H1 (cell line): Measurements from ENCODE around the gene LYPD6B. TPM values are rescaled to one million over a fixed set of nuclear protein-coding genes. Genes with fewer than 3 reads are reported as not detected.

Source experiments
- HDAC6 ChIP-seq: IDR thresholded peaks from one replicate; pipeline ENCODE4 v1.7.1; 2012; ENCODE audit warnings: low read depth, mild to moderate bottlenecking, inconsistent platforms, low read length, moderate library complexity
- NRF1 ChIP-seq: IDR thresholded peaks from 2 replicates; pipeline ENCODE4 v1.6.1; 2011; ENCODE audit warnings: mild to moderate bottlenecking, low read depth, low read length, improper control_type of control experiment
- TBP ChIP-seq: IDR thresholded peaks from 2 replicates; pipeline ENCODE4 v1.6.1; 2011; ENCODE audit warnings: low read depth, low read length, improper control_type of control experiment
- TEAD4 ChIP-seq: IDR thresholded peaks from 2 replicates; pipeline ENCODE4 v1.6.1; 2012; ENCODE audit warnings: low read depth, low read length, inconsistent platforms, mixed read lengths
- polyA plus RNA-seq, 7 experiments: library from polyadenylated mRNA; depleted of rRNA in 3 of 7; stranded (reverse) in 5 of 7; unstranded in 2 of 7; fragments of >200 nt in 5 of 7; fragments of 200-250 nt in 2 of 7; gene quantifications; 1 replicate in 5 of 7; 2 replicates in 1 of 7; 4 replicates in 1 of 7; pipeline versions ENCODE4 v1.2.1 to v1.2.3, GENCODE V29; 2011 to 2013; ENCODE audit warnings: missing spikeins in 2 of 7, mixed read lengths in 2 of 7
- total RNA-seq: library from RNA; stranded (reverse); fragmentation: NEBNext Ultra II Directional; extraction: Animal tissue kit (Norgen Biotek cat#: 25700); gene quantifications from 2 replicates; pipeline ENCODE4 v1.2.1, GENCODE V29; 2021

The LYPD6B gene
- total and polyA plus RNA-seq, 2 of the 8 experiments (the other 6 are each of a cell fraction or from before 2014, with no cell fraction given) = 2.2 to 3.5 TPM

DNA sequence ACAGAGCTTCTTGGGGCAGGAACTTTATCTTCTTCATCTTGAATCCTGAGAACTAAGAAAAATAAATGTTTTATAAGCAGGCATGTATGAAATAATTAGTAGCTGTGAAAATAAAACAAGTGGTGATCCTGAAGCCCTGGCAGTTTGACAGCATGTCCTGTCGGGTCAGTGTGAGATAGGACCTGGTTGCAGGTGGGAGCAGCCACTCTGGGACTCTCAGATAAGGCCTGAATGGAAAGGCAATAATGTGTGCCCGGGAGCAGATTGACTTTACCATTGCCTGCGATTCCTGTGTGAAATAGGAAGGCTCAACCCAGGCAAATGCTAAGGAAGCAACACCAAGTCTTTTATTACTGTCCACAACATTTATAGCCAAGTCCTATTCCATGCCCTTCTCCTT, 132.4 kb downstream of the LYPD6B start (continued):
- TF ChIP-seq TBP (no peak), NRF1 (no peak), HDAC6 (no peak), TEAD4 (no peak)
- TF ChIP-seq, all 59 proteins: peak for 0
